HG02884 (cell line): ENCODE data around the gene JMJD1C.
A peak's percentile ranks its signal among the peaks of the same experiment; 100 is the strongest.
"Not testable (repeated sequence)": the region's sequence is repeated elsewhere in the genome, so short reads cannot be mapped to it uniquely, and the experiment has no call there.

Source experiments
- ATAC-seq: cut with Tn5 transposase; IDR thresholded peaks from one replicate; pipeline ENCODE4 v1.9.1; 2021; ENCODE audit warnings: mild to moderate bottlenecking, moderate library complexity; ENCODE audit not compliant: unreplicated experiment

The JMJD1C gene

DNA sequence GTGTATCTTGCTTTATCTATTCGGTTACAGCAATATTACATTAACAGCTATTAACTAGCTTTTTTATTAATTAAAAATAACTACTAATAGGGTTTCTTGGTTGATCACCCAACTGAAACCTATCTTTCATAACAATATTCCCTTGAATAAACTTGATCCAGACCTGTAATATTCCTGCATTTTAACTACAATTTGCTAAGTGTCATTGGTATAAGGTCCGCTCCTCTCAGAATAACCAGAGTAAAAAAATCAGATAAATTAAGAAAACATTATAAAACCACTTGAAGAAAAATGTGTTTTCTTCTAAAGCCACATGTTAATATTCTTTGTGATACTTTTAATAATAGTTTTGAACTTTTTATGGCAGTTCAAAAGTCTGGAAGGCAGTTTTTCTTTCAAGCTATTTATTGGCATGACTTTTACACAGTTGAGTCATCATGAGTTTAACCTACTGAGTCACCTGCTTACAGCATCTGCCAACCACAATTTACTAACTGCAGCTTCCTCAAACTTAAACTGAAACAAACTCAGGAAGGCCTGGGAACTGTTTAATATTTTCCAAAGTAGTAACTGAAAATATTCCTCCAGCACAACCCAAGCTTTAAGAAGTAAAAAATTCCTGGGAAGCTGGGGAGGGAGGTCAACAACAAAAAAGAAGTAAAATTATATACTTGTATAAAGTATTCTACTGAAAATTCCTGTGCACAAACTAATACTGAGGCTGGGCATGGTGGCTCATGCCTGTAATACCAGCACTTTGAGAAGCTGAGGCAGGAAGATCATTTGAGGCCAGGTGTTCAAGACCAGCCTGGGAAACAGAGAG lies 229.5 kb downstream of the JMJD1C start:
- peak; percentile 93 for ATAC-seq

DNA sequence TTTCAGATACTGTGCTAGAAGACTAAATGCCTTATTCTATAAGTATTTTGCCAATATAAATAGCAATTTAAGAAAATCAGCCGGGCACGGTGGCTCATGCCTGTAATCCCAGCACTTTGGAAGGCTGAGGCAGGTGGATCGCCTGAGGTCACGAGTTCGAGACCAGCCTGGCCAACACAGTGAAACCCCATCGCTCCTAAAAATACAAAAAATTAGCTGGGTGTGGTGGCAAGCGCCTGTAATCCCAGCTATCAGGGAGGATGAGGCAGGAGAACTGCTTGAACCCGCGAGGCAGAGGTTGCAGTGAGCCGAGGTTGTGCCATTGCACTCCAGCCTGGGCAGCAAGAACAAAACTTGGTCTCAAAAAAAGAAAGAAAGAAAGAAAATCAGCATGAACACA lies 230.6 kb downstream of the JMJD1C start:
- ATAC-seq: not testable (repeated sequence)

DNA sequence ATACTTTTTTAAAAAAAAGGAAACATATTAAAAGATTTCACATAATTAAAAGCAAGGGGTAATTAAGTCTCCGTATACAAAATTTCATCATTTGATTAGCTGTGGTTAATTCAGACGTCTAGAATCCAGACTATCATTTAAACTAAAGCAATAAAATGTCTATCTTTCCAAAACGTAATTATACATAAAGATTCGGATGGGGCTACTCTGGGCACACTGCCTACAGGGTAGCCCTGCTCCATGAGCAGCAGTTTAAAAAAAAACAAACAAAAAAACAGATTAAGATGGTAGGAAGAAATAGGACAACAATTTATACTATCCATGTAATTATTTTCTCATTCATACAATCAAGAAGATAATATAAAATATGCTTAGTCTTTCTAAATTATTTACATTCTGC lies 236.6 kb downstream of the JMJD1C start:
- ATAC-seq: no peak

DNA sequence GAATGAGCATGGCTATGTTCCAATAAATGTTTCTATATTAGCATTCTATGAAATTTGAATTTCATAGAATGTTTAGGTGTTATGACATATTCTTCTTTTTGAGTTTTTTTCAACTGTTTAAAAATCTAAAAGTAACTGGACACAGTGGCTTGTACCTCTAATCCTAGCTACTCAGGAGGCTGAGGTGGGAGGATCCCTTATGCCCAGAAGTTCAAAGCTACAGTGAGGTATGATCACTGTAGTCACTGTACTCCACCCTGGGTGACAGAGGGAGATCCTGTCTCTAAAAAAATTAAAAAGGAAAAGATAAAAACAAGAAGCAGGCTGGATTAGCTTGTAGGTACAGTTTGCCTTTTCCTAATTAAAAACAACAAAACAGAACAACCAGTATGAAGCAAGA lies 237.5 kb downstream of the JMJD1C start:
- no peak for ATAC-seq

DNA sequence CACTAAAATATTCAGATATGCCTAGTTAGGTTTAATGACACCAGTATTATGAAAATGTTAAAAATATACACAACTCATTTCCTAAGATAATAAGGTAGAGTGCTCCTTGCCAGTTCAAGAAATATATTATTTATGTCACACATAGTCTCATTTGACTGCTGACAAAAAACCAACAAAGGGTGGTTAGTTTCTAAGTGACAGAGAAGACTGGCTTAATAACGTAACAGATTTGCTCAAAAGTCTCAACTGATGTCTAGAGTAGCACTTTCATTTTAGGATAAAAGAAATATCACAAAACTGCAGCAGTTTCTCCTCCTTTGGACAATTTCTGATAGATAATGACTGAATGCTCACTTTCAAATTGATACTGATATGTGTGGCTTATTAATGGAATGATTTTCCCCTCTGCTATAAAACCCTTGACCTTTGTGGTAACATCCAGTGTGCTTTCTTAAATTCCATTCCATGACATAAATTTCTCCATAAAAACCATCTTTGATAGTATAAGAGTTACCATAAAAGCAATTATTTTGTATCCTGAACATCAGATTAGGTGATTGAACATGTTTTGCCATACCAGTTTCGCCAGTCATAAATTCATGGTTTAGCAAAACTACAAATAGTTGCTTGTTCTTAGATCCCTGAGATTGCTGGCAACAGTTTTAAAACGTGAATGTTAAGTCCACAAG lies 238.4 kb downstream of the JMJD1C start:
- ATAC-seq: peak; percentile 76

DNA sequence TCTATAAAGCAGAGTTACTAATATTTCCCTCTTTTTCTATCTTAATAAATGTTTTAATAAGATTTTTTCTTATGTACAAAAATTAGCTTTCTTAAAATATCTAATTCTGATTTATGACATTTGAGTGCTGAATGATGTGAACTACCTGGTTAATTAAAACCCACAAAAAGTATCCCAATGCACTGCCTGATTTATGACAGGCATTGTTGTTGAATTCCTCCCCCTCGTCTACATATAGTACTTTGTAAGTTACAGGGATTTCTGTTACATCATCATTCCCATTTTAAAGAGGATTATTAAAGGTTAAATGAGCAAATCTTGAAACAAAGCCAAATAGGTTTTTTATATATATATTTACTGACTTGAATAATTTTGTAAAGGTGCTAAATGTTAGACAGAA lies 241.5 kb downstream of the JMJD1C start:
- ATAC-seq: no peak

DNA sequence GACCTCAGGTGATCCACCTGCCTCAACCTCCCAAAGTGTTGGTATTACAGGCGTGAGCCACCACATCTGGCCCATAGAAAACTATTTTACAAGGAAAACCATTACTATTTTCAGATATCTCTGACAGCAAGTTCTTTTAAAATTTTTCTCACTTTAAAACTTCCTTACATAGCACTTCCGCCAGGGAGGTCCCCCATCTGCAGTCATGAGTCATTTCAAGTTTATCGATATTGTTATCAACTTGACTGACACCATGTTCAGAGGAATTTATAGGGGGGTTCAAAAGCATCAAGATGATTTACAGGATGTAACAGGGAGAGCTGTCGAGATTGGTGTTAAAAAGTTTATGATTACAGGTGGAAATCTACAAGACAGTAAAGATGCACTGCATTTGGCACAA lies 243.8 kb downstream of the JMJD1C start:
- ATAC-seq: no peak

DNA sequence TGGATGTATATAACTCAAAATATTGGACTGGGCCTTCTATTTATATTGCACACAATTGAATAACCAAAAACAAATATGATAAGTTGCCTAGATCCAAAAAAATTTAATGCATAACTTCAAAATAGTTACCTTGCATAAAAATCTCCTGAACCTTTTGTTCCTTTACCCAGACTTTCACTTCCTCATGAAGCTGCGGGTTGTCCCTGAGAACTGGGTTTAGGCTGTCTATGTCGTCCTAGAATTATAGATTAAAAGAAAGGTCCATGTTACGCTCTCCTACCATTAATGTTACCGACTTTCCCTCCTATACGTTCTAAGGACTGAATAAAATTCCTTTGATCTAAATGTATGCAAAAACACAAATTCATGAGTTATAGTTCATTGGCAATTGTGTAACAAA lies 246.0 kb downstream of the JMJD1C start:
- no peak for ATAC-seq

DNA sequence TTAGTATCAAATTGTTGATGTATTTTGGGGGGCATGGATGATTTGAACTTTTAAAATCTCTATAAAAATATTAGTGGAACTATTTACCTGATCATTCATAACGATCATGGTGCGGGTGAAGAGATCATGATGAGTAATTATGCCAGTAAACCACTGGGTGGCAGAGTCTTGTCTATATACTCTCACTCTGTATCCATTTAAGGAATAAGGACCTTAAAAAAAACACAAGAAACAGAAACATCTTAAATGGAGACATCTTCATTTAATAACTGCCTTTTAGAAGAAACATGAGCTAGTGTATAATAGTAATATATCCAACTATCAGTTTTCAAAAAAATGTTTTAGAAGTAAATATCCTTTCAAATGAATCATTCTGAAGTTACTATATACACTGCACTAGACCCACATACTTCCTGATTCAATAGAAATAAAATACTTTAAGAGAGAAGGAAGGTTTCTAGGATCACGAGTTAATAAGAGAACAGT lies 248.6 kb downstream of the JMJD1C start:
- peak; percentile 90 for ATAC-seq

DNA sequence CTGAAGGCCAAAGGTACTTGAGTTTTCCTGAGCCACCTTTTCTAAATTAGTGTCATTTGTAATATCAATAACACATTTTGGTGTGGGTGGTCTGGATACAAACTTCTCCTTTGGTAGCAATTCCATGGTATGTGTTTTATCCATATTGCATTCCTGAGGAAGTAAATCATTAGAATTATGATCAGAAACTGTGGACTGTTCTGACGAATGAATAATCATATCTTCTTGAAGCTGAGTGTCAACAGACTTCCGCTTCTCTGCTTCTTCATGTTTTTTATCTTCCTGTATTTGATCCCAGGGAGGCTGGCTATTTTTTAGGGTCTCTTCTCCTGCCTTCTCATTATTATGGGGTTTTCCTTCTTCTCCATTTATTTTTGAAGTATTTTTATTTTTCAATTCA lies 251.2 kb downstream of the JMJD1C start:
- no peak for ATAC-seq

DNA sequence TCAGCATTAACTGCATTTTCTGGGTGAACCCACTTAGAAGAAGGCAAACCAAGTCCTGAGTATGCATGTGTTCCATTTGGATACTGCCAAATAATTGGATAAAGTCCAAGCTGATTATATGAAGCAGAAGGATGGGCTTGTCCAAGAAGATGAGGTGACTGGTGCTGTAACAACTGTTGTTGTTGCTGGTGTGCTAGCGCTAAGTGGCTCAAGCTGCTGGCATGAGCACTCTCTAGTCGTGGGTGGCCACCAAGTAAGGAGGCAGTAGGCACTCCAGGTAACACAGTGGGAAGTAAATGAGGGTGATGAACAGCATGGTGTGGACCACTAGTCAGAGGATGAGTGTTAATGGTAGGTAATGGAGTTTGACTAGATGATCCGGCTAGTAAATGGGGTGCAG lies 252.3 kb downstream of the JMJD1C start:
- ATAC-seq: no peak

DNA sequence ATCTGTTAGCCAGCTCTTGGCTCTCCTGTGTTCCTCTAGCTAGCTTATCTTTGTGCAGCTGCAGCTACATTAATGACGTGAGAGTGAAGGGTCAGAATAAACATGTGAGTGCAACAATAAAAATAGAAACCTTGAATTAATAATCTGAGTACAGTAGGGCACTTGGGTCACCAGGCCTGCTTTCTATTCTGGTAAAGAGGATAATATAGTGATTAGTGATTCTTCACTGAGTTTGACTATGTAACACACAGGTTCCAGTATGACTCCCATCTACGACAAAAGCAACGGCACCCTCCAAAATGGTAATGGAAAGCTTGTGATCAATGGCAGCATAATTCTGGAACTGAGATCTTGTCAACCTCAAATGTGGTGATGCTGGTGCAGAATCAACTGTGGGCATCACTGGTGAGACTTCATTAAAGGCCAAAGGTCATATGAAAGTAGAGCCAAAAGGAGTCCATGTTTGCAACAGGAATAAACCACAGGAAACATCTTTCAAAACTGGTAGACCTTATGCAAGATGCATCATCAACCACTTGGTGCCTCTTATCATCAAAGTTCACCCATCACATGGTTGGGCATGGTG lies 255.1 kb downstream of the JMJD1C start:
- peak; percentile 50 for ATAC-seq

DNA sequence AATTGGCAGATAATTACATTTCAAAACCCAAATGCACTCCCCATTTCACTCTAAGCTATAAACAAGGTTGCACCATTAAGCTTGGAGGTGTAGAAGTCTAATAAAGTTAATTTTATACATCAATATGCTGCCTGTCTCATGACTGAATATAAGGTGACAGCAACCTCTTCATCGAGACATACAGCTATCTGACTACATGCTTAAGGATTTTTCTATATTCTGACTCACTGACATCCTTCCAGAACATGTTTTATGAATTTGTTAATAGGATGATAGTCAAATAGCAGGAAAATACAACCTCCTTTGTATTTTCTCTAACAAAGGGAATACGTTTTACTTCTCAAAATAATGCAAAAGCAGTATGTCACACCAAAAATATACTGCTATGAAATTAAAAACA lies 256.1 kb downstream of the JMJD1C start:
- no peak for ATAC-seq

DNA sequence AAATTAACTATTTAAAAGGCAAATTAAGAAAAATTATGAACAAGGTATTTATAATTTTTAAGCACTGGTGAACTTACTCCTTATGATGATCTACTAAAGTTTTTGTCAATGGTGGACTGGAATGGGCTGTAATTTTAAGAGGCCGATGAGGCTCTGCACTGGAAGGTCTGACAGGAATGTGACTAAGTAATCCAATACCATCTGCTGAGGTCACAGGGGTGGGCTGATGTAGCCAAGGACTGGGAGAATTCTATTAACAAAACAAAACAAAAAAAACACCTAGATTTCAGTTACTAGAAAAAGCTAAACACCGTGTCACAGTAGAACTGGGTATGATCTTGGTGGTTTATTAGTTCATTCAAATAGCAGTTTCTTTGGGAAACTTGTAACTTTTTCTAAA lies 256.8 kb downstream of the JMJD1C start:
- no peak for ATAC-seq

DNA sequence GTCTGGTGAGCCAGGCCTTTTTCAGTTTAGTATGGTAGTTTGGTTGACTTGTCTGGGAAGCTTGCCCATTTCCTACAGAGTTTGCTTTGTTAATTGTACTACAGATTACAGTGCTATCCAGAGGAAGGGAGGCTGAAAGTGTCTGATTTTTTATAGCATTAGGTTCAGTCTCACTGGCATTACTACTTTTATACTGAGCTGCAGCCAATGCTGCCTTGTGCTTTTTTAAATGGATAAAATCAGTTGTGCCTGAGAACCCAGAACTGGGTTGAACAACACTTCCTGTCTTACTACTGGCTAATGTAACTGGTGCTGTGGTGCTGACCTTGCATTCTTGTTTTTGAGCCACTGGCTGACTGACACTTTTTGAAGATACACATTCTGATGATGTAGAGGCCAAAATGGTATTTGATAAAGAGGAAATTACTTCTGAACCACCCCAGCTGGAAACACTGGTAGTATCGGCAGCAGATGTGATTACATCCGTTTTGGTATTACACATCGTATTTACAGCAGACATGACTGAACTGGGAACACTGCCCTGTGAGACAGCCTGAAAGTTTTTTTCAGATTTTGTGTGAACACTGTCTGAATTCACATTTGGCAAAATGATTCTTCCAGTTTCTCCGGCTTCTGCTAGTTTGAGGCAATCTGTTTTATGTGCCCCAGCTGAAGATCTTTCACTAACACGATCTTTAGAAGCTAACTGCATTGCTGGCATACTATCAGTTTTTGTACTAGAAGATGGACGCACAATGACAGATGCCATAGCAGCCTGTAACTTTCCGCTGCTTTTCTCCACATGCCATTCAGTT lies 258.6 kb downstream of the JMJD1C start:
- peak; percentile 30 for ATAC-seq

DNA sequence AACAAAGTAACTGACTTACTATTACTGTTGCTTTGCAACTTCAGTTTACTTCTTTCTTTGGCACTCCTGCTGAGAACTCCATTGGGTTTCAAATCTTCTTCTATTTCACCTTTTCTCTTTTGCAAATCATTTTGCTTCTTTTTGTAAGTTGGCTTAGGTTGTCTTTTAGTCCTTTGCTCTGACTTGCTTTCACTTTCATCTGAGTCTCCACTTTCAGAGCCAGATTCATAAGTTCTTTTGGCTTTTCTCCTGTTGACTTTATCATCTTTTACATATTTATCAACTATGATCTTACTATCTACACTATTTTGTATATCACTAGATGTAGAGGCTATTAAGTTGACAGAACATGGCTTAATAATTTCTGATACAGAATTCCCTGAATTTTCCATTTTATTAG lies 259.2 kb downstream of the JMJD1C start:
- ATAC-seq: no peak

DNA sequence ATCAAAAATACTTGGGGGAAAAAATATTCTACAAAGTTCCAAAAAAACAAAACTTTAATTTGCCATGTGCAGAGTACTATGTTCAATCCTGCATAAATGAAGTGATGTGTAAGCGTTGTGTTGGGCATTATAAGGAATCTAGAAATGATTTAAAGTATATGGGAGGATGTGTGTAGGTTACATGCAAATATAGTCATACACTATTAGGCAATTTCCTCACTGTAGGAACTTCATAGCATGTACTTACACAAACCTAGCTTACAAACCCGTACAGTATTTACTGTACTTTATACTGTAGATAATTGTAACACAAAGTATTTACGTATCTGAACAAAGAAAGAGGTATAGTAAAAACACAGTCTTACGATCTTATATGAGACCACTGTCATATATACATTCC lies 260.4 kb downstream of the JMJD1C start:
- no peak for ATAC-seq

DNA sequence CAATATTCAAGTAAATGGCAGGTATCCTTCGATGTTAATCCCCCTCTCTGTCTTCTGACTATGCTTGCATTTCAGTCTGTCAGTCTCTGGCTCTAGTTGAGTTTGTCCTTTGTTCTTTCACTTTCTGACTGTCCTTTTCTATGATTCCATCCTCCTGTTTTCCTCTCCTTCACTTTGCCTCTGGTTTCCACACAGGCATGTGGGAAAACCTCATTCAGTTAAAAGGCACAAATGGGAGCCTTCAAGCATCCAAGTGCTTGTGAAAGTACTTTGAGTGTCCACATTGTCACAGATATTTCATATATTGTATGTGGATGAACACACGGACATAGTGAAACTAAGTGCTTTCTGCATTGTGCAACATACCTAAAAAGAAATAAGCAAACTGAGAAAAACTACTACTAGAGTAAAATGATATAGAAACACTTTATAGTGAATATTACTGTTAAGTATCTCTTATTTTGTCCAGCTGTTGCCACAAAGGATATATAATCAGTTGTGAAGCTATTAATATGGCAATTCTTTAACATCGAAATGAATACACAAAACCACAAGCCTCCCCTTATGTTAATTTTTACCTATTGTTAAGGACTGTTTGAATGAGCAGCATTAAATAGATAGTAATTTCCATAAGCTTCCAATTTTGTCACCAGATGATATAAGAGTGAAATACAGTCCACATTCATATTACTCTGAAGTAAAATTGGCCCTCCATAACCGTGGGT lies 260.9 kb downstream of the JMJD1C start:
- peak; percentile 39 for ATAC-seq

DNA sequence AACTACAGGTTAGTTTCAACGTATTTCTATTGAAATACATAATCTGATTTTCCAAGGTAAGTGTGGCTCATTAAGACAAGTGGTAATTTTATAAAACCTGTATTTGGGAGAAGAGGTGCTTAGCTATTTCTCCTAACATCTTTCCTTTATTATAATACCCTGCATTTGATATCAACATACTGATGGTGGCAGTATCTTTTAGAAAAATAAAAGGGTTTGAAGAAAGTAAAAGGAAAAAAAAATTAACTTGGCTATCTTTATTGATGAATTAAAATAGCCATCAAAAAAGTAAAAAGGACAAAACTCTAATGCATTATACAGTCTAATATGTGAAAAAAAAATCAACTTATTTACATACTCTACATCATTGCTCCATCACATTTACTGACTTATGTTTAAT lies 264.7 kb downstream of the JMJD1C start:
- ATAC-seq: no peak

DNA sequence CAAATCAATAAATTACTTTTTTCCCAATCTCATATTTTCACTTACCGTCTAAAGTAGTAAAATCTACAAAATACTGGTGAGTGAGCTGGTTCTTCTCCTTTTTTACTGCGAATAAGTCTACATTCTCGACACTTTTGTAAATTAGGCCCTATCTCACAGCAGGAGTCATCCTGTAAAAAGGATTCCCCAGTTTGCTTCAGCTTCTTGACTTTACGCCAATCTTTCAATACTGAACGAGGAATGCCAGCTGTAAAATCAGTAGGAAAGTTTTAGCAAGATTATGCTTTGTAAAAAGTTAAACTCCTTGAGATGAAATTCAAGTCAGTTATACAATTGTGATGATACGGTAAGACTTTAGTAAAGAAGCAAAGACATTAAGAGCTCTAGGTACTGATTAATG lies 265.3 kb downstream of the JMJD1C start:
- ATAC-seq: no peak
